Measurements from ENCODE around the gene MATK.

The MATK gene

GRCh38 chr19:3746371-3747056 lies 39.7 kb downstream of the MATK start:
- peak; percentile 19 for DNase-seq

GRCh38 chr19:3745363-3746045 lies 40.7 kb downstream of the MATK start:
- DNase-seq, result no peak

GRCh38 chr19:3743486-3743885 lies 42.7 kb downstream of the MATK start:
- peak; percentile 64 for DNase-seq

DNA sequence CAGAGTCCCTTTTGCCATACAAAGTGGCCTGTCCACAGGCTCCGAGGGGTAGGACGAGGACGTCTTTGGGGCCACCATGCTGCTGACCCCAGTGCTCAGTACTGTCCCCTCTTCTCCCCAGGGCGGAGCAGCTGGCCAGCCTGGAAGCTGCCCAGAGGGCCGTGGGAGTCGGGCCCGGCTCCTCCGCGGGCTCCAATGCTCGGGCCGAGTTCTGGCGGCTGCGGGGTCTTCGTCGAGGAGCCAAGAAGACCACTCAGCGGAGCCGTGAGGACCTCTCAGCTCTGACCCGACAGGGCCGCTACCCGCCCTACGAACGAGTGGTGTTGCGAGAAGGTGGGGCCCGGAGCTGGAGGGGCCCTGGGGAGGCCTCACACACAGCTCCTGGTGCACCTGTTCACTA lies 45.8 kb downstream of the MATK start:
- DNase-seq, result no peak

GRCh38 chr19:3738477-3739220 lies 47.5 kb downstream of the MATK start:
- no peak for DNase-seq

DNA sequence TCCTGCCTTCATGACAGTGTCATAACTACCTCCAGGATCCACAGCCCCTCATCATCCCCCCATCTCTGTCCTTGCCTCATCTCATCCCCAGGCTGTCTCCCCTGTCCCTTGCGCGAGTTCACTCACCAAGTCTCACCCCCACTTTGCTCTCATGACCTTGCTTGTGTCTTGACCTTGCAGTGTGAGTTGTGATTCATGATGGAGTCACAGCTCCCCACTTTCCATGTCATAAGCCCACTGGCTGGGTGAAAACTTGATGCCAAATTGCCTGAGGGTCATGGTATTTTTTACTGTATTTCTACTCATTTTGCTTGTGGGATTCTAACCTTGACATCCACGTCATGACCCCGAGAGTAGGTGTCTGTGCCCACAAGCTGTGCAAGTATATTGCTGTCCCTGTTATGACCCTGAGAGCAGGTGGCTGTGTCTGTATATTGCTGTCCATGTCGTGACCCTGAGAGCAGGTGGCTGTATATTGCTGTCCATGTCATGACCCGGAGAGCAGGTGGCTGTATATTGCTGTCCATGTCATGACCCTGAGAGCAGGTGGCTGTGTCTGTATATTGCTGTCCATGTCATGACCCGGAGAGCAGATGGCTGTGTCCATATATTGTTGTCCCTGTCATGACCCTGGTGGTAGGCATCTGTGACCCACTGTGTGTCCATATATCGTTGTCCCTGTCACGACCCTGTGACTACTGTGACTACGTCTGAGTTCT lies 48.5 kb downstream of the MATK start:
- no peak for DNase-seq

DNA sequence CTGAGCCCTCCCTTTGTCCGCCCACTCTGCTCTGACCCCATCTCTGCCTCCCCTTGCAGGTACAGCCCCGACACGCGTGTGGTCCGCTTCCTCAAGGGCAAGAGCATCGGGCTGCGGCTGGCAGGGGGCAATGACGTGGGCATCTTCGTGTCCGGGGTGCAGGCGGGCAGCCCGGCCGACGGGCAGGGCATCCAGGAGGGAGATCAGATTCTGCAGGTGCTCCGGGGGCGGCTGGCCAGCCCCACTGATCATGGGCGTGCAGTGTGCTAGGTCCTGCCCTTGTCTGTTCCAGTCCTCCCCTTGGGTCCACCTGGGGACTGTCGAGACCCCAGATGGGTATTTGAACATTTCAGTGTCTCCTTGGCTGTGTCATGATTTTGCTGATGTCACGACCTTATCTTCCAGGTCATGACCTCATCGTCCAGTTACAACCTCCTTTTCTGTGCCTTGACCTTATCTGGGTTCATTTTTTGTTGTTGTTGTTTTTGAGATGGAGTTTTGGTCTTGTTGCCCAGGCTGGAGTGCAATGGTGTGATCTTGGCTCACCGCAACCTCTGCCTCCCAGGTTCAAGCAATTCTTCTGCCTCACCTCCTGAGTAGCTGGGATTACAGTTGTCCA lies 50.0 kb downstream of the MATK start:
- DNase-seq, result no peak

GRCh38 chr19:3734310-3734600 lies 51.9 kb downstream of the MATK start:
- DNase-seq, result no peak

DNA sequence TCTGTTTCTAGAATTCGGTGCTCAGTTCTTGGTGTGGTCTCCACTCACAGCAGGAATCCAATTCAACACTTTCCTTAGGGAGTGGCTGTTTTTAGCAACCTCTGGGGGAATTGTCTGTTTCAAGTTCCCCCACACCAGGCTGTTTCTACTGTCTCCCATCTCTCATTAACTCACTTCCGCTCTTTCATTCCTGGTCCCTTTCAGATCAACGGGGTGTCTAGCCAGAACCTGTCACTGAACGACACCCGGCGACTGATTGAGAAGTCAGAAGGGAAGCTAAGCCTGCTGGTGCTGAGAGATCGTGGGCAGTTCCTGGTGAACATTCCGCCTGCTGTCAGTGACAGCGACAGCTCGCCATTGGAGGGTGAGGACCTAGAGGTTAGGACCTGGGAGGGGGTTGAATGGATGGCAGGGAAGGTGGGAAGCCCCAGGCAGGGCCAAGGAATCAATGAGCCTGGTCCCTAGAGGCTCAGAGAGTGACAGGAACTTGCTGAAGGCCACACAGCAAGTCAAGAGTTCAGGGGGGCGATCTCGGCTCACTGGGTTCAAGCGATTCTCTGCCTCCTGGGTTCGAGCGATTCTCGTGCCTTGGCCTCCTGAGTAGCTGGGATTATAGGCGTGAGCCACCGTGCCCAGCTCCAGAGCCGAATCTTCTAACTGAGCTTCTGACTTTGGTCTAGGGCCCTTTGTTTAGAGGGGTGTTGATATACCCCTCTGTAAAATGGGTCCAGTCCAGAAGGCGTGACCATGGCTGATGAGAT lies 52.5 kb downstream of the MATK start:
- DNase-seq, result no peak

DNA sequence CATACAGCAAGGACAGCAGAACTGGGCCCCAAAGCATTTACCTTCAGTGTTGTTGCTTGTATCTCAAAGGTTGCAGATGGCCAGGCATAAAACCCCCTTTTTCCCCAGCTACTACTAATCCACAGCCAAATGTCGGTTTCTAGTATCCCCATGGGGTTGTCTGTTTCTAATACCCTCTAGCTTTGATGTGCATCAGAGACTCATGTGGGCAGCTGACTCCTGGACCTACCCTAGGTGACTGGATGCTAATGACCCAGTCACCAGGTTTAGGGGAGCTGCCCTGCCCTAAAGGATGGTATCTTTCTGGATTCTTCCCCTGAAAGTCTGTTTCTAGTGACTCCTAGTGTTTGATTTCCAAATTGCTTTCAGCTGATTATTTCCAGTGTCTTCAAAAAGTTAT lies 54.1 kb downstream of the MATK start:
- no peak for DNase-seq

GRCh38 chr19:3730457-3730958 lies 55.7 kb downstream of the MATK start:
- no peak for DNase-seq

All from NCI-H82 (cell line).